ENCODE results near the gene SORCS3. TPM values are rescaled to one million over a fixed set of nuclear protein-coding genes. Genes with fewer than 3 reads are reported as not detected.

Gene SORCS3
- total RNA-seq, 2 donors from 2014 or later = 0.68 TPM; not detected in 1

DNA sequence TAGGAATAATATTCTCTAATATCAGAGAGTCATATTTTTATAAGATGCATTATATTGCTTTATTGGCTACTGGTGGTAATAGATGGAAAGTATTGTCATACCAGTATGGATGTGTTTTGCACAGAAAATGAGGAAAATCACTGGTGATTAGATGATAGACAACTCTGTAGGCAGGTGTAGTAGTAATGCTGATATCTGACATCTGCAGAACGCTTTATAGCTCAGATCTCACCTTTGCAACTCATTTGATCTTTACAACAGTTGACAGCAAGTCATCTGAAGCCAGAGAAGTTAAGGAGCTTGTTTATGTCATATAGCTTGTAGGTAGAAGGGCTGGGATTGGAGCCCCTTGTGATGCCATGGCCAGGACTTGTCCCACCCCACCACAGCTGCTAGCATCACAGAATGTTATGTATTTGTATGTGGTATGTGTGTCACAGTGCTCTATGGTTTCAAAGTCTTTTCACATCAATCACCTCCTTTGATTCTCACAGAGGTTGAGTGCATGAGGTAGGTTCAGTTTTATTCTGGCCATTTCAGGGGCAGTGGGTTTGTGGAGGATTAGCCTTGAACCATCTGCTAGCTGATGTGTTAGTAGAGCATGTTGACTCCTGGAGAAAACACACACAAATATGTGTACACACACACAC, 140.0 kb downstream of the SORCS3 start:
- peaks cover 12% of the 10 kb centered on the region for H3K27me3 Mint-ChIP-seq (ENCODE audit: insufficient read depth)

DNA sequence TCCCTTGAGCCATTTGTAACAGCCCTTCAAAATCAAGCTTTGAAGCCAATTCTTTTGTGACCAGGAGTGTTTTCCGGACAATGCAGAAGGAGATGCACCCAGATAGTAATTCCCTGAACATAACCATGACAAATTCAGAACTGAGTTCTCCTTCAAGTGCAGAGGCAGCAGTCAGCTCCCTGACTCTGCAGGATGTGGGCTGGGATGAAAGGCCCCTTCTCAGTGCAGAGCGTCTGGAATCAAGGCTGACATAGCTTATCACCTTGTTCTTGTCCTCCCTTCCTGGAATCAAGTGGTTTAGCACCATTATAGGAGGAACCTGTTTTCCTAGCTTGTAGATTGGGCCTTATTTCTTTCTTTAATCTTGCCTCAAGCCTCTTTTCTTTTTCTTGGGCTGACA, 143.4 kb downstream of the SORCS3 start:
- Histone ChIP-seq H3K9ac (ENCODE audit: extremely low read depth, low read length, poor library complexity, severe bottlenecking) (no peak overlapping the region), H3K4me3 (ENCODE audit: low read length) (no peak overlapping the region), H3K27ac (ENCODE audit: low read depth, low read length) (no peak overlapping the region), H3K27me3 (ENCODE audit: control insufficient read depth, insufficient read depth, low read length, poor library complexity, severe bottlenecking) (no peaks in the 10 kb centered on the region), H3K9me3 (ENCODE audit: control insufficient read depth, low read length) (no peaks in the 10 kb centered on the region), H3K4me1 (ENCODE audit: control insufficient read depth, insufficient read depth, low read length) (peaks cover 15% of the 10 kb centered on the region), H3K36me3 (ENCODE audit: control insufficient read depth, insufficient read depth, low read length) (no peaks in the 10 kb centered on the region)
- no peak for DNase-seq
- TF ChIP-seq, protein P1, sequence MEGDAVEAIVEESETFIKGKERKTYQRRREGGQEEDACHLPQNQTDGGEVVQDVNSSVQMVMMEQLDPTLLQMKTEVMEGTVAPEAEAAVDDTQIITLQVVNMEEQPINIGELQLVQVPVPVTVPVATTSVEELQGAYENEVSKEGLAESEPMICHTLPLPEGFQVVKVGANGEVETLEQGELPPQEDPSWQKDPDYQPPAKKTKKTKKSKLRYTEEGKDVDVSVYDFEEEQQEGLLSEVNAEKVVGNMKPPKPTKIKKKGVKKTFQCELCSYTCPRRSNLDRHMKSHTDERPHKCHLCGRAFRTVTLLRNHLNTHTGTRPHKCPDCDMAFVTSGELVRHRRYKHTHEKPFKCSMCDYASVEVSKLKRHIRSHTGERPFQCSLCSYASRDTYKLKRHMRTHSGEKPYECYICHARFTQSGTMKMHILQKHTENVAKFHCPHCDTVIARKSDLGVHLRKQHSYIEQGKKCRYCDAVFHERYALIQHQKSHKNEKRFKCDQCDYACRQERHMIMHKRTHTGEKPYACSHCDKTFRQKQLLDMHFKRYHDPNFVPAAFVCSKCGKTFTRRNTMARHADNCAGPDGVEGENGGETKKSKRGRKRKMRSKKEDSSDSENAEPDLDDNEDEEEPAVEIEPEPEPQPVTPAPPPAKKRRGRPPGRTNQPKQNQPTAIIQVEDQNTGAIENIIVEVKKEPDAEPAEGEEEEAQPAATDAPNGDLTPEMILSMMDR (conservative IDR thresholded peaks at IDR 0.05) = no peak
- WGBS, 2 experiments (ENCODE audit: insufficient coverage in 1 of 2, insufficient read length in 1 of 2) = 83 to 88% methylated on average over 2 of the region's 2 CpGs
- Mint-ChIP-seq H3K36me3 (ENCODE audit: low read depth) (no peaks in the 10 kb centered on the region), H3K27ac (no peak overlapping the region), H3K4me1 (peaks cover 19% of the 10 kb centered on the region), H3K27me3 (ENCODE audit: insufficient read depth) (peaks cover 17% of the 10 kb centered on the region), H3K9me3 (peaks cover 3% of the 10 kb centered on the region), H3K4me3 (no peak overlapping the region)

More for the DNA sequence above, 140.0 kb downstream of the SORCS3 start:
- H3K9me3 ChIP-seq (ENCODE audit: control insufficient read depth, low read length) = no peaks in the 10 kb centered on the region
- peaks cover 5% of the 10 kb centered on the region for H3K4me1 ChIP-seq (ENCODE audit: control insufficient read depth, insufficient read depth, low read length)
- H3K27ac ChIP-seq (ENCODE audit: low read depth, low read length) = no peak overlapping the region
- Mint-ChIP-seq H3K9me3 (peaks cover 1% of the 10 kb centered on the region), H3K4me1 (peaks cover 16% of the 10 kb centered on the region), H3K27ac (no peak overlapping the region), H3K4me3 (no peak overlapping the region), H3K36me3 (ENCODE audit: low read depth) (no peaks in the 10 kb centered on the region)
- no peak overlapping the region for H3K9ac ChIP-seq (ENCODE audit: extremely low read depth, low read length, poor library complexity, severe bottlenecking)
- H3K36me3 ChIP-seq (ENCODE audit: control insufficient read depth, insufficient read depth, low read length) = no peaks in the 10 kb centered on the region
- H3K27me3 ChIP-seq (ENCODE audit: control insufficient read depth, insufficient read depth, low read length, poor library complexity, severe bottlenecking) = no peaks in the 10 kb centered on the region
- 83 to 85% methylated on average over 1 of the region's 1 CpG for WGBS, 2 experiments (ENCODE audit: insufficient coverage in 1 of 2, insufficient read length in 1 of 2)
- H3K4me3 ChIP-seq (ENCODE audit: low read length) = no peak overlapping the region
- DNase-seq = no peak
- TF ChIP-seq, protein P1 (conservative IDR thresholded peaks at IDR 0.05) = no peak

DNA sequence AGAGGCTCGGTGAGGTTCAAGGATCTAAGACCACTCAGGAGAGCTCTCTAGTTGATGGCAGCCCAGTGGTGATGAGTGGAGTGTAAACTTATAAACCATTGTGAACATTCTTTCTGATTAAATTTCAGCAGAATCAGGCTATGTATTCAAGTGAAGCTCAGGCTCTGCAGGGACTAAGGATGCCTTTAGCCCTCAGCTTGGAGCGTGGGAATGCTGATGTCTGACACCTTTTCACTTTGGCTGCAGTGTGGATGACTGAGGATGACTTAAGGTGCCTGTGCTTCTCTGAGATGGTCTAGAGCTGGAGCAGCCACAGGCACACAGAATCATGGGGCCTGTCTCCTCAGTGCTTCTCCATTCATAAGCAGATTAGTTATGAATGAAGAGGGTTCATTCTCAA, 150.4 kb downstream of the SORCS3 start:
- Mint-ChIP-seq H3K27me3 (ENCODE audit: insufficient read depth) (peaks cover 5% of the 10 kb centered on the region), H3K27ac (peak overlapping the region; percentile 89), H3K4me3 (no peak overlapping the region), H3K4me1 (peaks cover 48% of the 10 kb centered on the region), H3K36me3 (ENCODE audit: low read depth) (no peaks in the 10 kb centered on the region), H3K9me3 (peaks cover 1% of the 10 kb centered on the region)
- no peaks in the 10 kb centered on the region for H3K9me3 ChIP-seq (ENCODE audit: control insufficient read depth, low read length)
- peak overlapping the region; percentile 53 for H3K27ac ChIP-seq (ENCODE audit: low read depth, low read length)
- DNase-seq = peak; percentile 71
- no peaks in the 10 kb centered on the region for H3K36me3 ChIP-seq (ENCODE audit: control insufficient read depth, insufficient read depth, low read length)
- TF ChIP-seq, protein P1 (conservative IDR thresholded peaks at IDR 0.05) = no peak
- WGBS, 2 experiments (ENCODE audit: insufficient coverage in 1 of 2, insufficient read length in 1 of 2) = 61 to 67% methylated on average over 1 to 2 of the region's 2 CpGs
- H3K27me3 ChIP-seq (ENCODE audit: control insufficient read depth, insufficient read depth, low read length, poor library complexity, severe bottlenecking) = no peaks in the 10 kb centered on the region
- H3K4me1 ChIP-seq (ENCODE audit: control insufficient read depth, insufficient read depth, low read length) = peaks cover 35% of the 10 kb centered on the region
- H3K9ac ChIP-seq (ENCODE audit: extremely low read depth, low read length, poor library complexity, severe bottlenecking) = peak overlapping the region; percentile 29
- peak overlapping the region; percentile 0 for H3K4me3 ChIP-seq (ENCODE audit: low read length)

All from endodermal cell (in vitro differentiated cells).